T-helper 1 cell (primary cell): ENCODE data around the gene ABCC11.
"Not testable (repeated sequence)": the region's sequence is repeated elsewhere in the genome, so short reads cannot be mapped to it uniquely, and the experiment has no call there.

Experiments
- DNase-seq, 5 donors: peaks; one replicate each; pipeline ENCODE4 v3.0.0-alpha.2; 2012 to 2020

ABCC11 gene

DNA sequence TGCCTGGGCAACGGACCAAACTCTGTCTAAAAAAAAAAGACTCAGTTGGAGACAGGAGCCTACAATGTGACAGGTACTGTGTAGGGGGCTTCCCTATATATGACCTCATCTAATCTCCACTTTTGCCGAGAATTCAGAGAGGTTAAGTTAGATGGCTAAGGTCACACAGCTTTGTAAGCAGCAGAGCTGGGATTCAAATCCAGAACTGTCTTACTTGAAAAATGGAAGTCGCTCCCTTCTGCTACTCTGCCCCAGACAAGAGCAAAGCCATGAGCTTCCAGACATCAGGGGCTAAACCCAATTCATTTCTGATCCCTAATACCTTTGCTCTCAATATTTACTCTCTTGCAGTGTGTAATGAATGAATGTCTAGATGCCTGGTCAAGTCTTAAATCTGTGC, 50.0 kb downstream of the ABCC11 start:
- no peak for DNase-seq

GRCh38 chr16:48194828-48195556, 52.3 kb downstream of the ABCC11 start:
- no peak for DNase-seq

- DNase-seq, result no peak
Observed at GRCh38 chr16:48193846-48194245, 53.5 kb downstream of the ABCC11 start.

GRCh38 chr16:48188449-48189102, 58.8 kb downstream of the ABCC11 start:
- DNase-seq, result peak in 1 of 5 donors; percentile 65

- no peak for DNase-seq
Observed at GRCh38 chr16:48187779-48188178, 59.6 kb downstream of the ABCC11 start.

DNA sequence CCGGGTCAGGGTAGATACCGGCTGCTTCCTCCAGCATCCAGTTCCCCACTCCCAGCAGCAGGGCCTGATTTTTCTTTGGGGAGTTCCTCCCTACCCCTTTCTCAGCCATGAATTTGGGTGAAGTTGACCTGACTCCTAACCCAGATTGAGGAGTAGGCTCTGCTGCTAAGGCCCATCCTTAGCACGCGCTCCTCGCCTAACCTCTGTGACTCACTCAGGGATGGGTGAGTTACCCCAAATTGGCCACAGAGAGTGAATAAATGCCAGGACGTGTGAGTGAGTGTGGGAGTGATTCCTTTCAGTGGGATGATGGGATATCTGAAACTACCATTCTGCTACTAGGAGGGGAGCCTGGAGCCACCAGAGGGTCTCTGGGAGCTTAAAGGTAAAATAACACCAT, 62.7 kb downstream of the ABCC11 start:
- no peak for DNase-seq

- no peak for DNase-seq
Observed at GRCh38 chr16:48182979-48183537, 64.3 kb downstream of the ABCC11 start.

- DNase-seq, result not testable (repeated sequence)
Observed at GRCh38 chr16:48181746-48182520, 65.4 kb downstream of the ABCC11 start.

DNA sequence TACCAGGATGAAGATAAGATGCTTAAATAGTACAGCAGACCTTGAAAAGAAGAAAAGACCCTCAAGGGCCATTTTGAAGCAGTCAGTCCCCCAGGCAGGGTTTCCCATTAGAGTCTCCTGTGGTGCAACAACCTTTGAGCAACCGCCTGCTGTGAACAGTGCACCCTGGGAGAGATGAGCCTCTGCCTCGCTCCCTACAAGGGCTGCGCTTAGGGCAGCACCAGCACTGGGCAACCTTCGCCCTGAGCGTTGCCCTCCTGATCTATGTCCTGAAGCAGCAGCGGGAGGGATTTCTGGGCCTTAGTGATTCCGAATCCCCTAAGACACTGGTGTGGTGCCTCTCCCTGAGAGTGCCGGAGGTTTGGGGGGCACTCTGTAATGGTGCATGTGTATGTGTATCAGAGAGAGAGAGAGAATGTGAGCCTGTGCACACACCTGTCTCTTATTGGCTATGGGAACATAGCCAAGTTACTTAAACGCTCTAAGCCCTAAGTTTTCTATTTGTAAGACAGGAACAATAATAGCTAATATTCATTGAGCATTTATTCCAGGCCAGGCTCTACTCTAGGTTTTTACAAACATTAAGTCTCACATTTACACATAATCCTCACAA, 66.4 kb downstream of the ABCC11 start:
- DNase-seq, result no peak

GRCh38 chr16:48176635-48177408, 70.5 kb downstream of the ABCC11 start:
- no peak for DNase-seq

- no peak for DNase-seq
Observed at GRCh38 chr16:48173889-48174288, 73.5 kb downstream of the ABCC11 start.

GRCh38 chr16:48172682-48173081, 74.7 kb downstream of the ABCC11 start:
- no peak for DNase-seq

- no peak for DNase-seq
Observed at GRCh38 chr16:48169896-48170295, 77.4 kb downstream of the ABCC11 start.

DNA sequence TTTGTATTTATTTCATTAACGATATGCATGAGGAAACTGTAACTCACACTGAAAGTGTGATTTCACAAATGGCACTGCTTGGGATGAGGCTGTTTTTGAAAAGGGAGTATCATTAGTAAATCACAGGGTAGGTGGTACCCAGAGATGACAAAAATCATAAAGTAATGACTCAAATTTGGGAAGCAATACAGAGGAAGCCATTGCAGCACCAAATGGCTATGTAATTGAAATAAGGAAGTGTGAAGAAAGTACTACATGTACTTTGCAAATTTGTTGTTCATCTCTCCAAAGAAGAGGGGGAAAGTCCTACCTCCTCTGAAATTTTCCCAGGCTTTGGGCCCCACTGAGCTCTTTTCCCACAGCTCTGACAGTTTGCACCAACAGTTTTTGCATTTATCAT, 79.3 kb downstream of the ABCC11 start:
- no peak for DNase-seq

GRCh38 chr16:48166617-48167016, 80.7 kb downstream of the ABCC11 start:
- DNase-seq, result not testable (repeated sequence)

DNA sequence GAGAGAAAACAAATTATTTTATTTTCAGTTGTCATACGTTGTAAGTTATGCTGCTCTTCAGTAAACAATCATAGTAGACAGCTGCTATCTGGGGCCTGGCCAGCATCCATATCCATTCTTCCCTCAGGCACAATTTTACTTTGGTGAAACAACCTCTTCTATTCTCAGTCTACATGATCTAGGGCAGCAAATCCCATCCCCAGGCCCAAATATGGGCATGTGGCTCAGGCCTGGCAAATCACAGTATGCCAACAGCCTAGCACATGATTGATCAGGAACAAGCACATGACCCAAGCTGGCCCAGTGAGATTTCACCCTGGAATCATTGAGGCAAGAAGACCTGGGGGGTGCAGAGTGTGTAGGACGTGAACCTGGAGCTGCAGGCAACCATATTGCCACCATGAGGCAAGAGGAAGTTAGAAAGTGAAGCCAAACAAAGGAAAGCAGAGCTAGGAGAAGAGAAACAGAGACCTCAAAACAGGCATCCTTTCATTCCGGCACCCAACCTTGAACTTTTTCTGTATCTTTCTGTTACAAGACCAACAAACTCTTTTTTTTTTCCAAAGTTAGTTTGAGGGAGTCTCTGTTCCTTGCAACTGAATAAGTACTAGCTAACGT, 81.3 kb downstream of the ABCC11 start:
- DNase-seq, result no peak

GRCh38 chr16:48164907-48165715, 82.2 kb downstream of the ABCC11 start:
- DNase-seq, result peak; percentile 18 to 51 (median 48)

DNA sequence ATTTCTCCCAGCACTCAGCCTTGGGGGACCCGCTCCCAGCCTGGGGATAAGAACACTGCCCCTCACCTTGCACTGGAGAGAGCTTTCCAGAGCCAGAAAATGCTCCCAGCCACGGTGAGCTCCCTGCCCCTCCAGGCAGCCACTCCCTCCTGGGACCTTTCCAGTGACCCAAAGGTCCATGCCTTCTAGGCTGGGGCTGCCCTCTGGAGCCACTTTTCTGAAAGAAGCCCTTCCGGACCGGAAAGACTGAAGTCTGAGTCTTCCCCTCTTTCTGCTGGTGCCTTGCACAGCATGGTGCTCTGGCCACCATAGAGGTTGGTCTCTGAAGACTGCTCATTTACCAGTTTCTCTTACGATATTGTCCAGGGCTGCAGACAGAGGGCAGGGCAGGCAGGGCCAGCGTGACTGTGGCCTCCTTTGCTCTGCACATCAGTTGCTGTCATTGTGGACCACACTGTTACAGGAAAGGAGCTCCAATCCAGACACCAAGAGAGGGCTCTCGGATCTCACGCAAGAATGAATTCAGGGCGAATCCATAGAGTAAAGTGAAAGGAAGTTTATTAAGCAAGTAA, 84.4 kb downstream of the ABCC11 start:
- no peak for DNase-seq

DNA sequence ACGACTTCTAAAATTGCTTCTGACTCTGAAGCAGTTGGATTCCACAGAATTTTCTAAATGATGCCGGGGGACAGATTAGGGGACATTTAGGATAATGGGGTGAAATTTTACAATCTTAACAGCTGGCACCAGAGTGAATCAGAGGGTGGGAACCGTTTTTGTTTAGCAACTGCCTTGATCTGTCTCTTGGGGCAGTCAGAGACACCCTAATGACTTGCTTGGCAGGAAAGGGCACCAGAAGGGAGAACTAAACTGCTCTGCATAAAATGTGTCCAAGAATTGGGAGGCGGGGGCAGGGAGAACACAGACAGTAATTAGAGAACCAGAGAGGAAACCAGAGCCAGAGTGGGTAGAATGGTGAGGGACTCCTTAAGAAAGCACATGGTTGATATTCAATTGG, 85.4 kb downstream of the ABCC11 start:
- no peak for DNase-seq

DNA sequence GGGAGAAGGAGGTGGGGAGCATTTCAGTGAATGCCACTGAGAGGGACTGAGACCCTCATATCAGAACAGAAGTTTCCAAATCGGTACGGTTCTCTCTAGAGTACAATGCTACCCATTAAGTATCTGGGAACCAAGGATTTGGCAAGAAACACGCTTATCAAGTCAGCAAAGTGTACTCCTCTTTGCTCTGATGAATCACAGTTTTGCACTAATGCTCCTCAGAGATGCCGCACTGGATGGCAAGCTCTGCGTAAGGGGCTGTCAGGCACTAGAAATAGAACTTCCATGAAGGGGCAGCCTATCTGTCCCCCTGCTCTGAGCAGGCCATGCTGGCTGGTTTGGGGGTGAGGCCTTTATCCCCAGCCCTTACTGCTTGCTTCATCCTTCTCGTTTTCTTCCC, 86.8 kb downstream of the ABCC11 start:
- DNase-seq, result no peak
